IPS DF 6.9 (cell line): ENCODE data around the gene TEX52.

ENCODE experiments used
- DNase-seq: peaks from one replicate; pipeline ENCODE4 v3.0.0-alpha.2; 2013; ENCODE audit warnings: low read depth, low spot score
- H3K27ac ChIP-seq: one replicate; pipeline ENCODE4 v1.5.1; 2013; ENCODE audit warnings: low read length, control low read depth
- H3K27me3 ChIP-seq: 2 replicates; pipeline ENCODE4 v1.6.1; 2013; ENCODE audit warnings: mild to moderate bottlenecking, low read length; ENCODE audit not compliant: control insufficient read depth, insufficient read depth
- H3K36me3 ChIP-seq: 2 replicates; pipeline ENCODE4 v1.6.1; 2013; ENCODE audit warnings: low read length; ENCODE audit not compliant: control insufficient read depth, insufficient read depth
- H3K4me1 ChIP-seq: 2 replicates; pipeline ENCODE4 v1.6.1; 2013; ENCODE audit warnings: low read length; ENCODE audit not compliant: control insufficient read depth, insufficient read depth
- H3K4me3 ChIP-seq: 2 replicates; pipeline ENCODE4 v1.5.1; 2013; ENCODE audit warnings: mild to moderate bottlenecking, low read length
- H3K9me3 ChIP-seq: 2 replicates; pipeline ENCODE4 v1.6.1; 2013; ENCODE audit warnings: low read length, inconsistent platforms; ENCODE audit not compliant: control insufficient read depth, insufficient read depth
- WGBS: extraction: QIAGEN DNeasy Blood & Tissue Kit; methylation state at CpG from one replicate; pipeline ENCODE4 v1.1.7; 2013; ENCODE audit warnings: mixed read lengths, missing lambda C conversion rate; ENCODE audit not compliant: insufficient read length, insufficient coverage; 5-methylcytosine and 5-hydroxymethylcytosine counted together

TEX52 gene

DNA sequence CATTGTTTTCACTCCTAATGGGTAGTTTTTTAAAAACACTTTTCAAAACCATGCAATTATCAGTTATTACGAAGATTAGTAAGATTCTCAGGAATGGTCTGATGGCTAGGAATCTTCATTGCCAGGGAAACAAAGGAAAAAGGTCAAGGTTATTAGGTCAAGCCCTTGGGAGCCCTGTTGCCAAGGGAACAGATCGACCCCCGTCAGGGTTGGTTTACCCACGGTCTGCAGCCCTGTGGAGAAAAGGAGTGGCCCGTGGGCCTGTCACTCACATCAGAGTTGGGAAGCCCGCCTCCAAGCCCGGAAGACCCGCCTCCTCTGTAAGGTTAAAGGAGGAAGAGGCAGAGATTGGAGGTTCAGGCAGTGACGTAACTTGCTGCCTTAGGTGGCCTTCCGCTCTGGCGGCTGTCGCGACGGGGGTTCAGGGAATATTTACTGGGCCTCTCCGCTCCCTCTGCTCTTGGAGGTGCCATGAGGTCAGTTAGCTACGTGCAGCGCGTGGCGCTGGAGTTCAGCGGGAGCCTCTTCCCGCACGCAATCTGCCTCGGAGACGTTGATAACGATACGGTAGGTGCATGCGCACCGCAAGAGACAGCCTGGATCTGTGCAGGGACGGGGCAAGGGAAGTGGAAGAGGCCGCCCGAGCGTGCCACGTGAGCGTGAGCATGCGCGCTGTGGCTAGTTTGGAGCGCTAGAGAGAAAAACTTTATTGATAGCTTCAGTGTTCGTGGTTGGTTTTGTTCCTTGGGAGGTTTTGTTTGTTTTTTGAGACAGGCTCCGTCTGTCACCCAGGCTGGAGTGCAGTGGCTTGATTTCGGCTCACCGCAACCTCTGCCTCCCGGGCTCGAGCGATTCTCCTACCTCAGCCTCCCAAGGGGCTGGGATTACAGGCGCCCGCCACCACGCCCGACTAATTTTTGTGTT lies 44.3 kb downstream of the TEX52 start, which contains the start of gene ITFG2:
Gene ITFG2, plus strand, starts transcription at position 379 of the 924 bp plus-strand sequence. Its CDS starts 93 bp downstream, at position 472.
- DNase-seq: peak; percentile 99
- H3K27ac ChIP-seq: no peak within 1 kb of the TSS
- no peaks in the 10 kb centered on the region for H3K4me1 ChIP-seq
- no CpG with 5 or more reads among the region's 48 CpGs for WGBS
- H3K4me3 ChIP-seq: peak within 1 kb of the TSS; percentile 57; the same call in 1 of the 2 replicates
- no peaks in the 10 kb centered on the region for H3K27me3 ChIP-seq
- H3K9me3 ChIP-seq: no peaks in the 10 kb centered on the region
- H3K36me3 ChIP-seq: no peaks in the 10 kb centered on the region; the same call in 1 of the 2 replicates

DNA sequence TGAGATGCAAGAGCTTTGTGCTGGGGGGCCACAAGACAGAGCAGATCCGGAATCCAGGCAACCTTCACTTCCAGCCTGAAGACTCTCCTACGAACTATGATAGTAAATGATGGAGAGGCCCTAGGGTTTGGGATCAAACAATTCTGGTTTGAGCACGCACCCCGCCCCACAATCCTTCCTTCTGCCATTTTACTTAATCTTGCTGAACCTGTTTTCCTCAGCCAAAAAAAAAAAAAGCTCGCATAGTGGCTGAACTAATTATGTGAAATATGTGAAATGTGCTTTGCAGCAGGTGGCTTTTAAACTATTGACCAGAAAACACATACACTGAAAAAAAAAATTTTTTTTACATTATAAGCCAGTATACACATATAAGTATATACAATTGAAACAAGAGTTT lies 45.0 kb downstream of the TEX52 start:
- DNase-seq: no peak
- Histone ChIP-seq H3K4me1 (no peaks in the 10 kb centered on the region), H3K4me3 (no peak overlapping the region), H3K27ac (no peak overlapping the region), H3K9me3 (no peaks in the 10 kb centered on the region), H3K36me3 (no peaks in the 10 kb centered on the region; the same call in 1 of the 2 replicates), H3K27me3 (no peaks in the 10 kb centered on the region)
- no CpG with 5 or more reads among the region's 5 CpGs for WGBS

DNA sequence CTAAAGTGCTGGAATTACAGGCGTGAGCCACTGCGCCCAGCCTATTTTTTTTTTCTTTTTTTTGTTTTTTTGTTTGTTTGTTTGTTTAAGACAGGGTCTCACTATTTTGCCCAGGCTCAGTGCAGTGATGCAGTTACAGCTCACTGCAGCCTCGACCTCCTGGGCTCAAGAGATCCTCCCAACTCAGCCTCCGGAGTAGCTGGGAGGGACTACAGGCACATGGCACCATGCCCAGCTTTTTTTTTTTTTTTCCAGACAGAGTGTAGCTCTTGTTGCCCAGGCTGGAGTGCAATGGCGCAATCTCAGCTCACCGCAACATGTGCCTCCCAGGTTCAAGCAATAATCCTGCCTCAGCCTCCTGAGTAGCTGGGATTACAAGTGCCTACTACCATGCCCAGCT lies 50.1 kb downstream of the TEX52 start:
- Histone ChIP-seq H3K27me3 (no peaks in the 10 kb centered on the region), H3K9me3 (no peaks in the 10 kb centered on the region), H3K4me3 (no peak overlapping the region), H3K4me1 (no peaks in the 10 kb centered on the region), H3K36me3 (peaks cover 25% of the 10 kb centered on the region), H3K27ac (no peak overlapping the region)
- WGBS: no CpG with 5 or more reads among the region's 6 CpGs
- no peak for DNase-seq

DNA sequence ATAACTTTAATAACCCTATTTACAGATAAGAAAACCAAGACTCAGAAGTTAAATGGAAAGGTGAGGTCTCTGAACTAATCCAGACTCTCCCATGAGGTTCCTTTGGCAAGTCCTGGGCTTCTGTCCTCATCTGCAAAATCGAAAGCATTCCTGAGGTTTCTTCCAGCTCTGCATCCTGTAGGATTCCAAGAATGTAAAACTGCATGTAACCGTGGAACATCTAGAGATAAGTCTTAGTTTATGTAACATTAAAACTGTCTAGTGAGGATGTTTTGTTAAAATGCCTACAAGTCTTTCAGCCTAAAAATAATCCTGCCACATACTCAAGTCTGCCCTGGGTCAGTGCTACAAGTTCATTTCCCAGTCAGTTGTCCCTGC lies 51.7 kb downstream of the TEX52 start:
- H3K36me3 ChIP-seq: peaks cover 39% of the 10 kb centered on the region
- no peak for DNase-seq
- no peaks in the 10 kb centered on the region for H3K27me3 ChIP-seq
- WGBS: no CpG with 5 or more reads among the region's 2 CpGs
- H3K4me1 ChIP-seq: no peaks in the 10 kb centered on the region
- H3K9me3 ChIP-seq: no peaks in the 10 kb centered on the region
- no peak overlapping the region for H3K4me3 ChIP-seq
- no peak overlapping the region for H3K27ac ChIP-seq

DNA sequence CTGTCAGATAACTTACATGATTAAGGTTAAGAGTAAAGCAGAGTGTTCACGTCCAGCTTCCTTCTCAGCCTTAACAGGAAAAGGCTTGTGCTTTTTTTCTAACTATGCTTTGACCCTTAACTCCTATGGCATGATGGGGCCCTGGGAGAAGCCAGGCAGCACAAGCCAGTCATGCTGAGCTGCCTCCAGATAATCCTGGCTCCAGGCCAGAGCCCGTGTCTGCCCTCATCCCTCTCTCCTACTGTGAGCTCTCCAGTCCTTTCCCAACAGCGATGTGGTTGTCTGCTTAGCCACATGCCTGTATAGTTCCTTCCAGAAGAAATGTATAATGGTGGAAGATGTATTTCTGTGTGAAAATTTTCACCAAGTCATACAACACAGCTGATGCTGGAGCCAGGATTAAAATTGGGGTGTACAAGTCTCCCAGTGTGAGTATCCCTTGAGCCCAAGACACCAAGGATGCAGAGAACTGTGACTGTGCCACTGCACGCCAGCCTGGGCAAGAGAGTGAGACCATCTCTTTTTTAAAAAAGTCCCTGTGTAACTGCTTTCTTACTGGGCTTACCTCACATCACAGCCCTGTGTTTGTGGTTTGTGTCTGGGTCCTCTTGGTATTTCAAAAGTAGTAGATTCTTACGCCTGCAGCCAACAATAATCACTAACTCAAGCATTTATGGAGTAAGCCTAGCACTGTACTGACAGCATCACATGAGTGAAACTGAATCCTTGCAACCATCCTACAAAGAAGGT lies 52.3 kb downstream of the TEX52 start:
- H3K36me3 ChIP-seq: peaks cover 44% of the 10 kb centered on the region
- no peaks in the 10 kb centered on the region for H3K9me3 ChIP-seq
- H3K4me1 ChIP-seq: no peaks in the 10 kb centered on the region
- WGBS: no CpG with 5 or more reads among the region's 5 CpGs
- DNase-seq: no peak
- H3K27me3 ChIP-seq: no peaks in the 10 kb centered on the region
- H3K27ac ChIP-seq: no peak overlapping the region
- no peak overlapping the region for H3K4me3 ChIP-seq

DNA sequence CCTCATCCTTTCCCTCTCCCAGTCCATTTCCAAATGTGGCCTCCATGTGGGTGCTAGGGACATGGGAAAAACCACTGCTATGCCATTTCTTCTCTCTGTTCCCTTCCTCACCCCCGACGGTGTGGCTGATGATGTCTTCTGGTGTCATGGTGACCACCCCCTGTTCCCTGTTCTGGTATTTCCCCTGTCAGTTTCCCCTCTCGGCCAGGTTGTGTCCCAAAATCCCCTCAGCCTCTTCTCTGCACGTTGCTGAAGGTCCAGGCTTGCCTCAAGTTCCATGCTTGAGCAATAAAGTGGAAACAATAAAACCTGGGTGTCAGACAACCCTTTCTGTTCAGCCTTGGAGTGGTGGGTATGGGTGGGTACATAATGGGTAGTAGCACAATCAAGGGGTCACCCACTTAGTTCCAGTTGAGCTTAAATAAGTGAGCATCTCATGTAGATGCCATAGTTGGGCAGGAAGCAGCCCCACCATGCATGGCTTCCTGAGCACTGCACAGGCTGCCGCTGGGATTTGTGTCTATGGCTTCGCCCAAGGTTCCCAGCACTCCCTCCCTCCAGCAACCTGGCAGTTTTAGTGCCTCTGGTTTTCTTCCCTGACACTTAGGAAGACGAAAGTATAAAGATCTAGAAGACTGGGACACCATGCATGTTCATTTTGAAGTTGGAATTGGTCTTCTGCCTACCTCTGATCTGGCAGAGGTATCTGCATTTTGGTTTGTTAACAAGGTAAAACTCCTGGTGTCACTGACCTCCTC lies 53.0 kb downstream of the TEX52 start:
- peaks cover 52% of the 10 kb centered on the region for H3K36me3 ChIP-seq
- DNase-seq: no peak
- H3K9me3 ChIP-seq: no peaks in the 10 kb centered on the region
- H3K4me1 ChIP-seq: no peaks in the 10 kb centered on the region
- WGBS: no CpG with 5 or more reads among the region's 7 CpGs
- H3K4me3 ChIP-seq: no peak overlapping the region
- H3K27ac ChIP-seq: no peak overlapping the region
- H3K27me3 ChIP-seq: no peaks in the 10 kb centered on the region

DNA sequence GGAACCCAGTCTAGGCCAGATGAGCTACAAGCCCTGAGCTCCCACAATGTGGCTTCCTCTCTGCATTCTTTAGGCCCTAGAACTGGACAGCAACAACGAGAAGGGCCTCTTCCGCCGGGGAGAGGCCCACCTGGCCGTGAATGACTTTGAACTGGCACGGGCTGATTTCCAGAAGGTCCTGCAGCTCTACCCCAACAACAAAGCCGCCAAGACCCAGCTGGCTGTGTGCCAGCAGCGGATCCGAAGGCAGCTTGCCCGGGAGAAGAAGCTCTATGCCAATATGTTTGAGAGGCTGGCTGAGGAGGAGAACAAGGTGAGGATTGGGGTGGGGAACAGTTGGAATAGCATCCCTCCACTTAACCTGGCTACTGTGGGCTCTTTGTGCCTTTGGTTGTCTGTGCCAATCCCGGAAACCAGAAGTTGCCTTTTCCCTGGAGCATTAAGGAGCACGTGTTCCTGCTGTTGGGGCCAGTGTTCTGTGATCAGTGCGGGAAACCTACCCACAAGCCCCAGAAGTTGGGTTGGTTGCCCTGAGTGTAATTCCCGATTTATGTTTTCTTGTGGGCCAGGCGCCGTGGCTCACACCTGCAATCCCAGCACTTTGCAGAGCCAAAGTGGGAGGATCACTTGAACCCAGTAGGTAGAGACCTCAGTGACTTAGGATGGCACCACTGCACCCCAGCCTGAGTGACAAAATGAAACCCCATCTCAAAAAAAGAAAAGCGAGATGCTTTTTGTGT lies 55.6 kb downstream of the TEX52 start:
- no CpG with 5 or more reads among the region's 16 CpGs for WGBS
- Histone ChIP-seq H3K9me3 (no peaks in the 10 kb centered on the region), H3K4me1 (no peaks in the 10 kb centered on the region; the same call in 1 of the 2 replicates), H3K36me3 (peaks cover 64% of the 10 kb centered on the region), H3K4me3 (no peak overlapping the region), H3K27me3 (no peaks in the 10 kb centered on the region), H3K27ac (no peak overlapping the region)
- DNase-seq: no peak

DNA sequence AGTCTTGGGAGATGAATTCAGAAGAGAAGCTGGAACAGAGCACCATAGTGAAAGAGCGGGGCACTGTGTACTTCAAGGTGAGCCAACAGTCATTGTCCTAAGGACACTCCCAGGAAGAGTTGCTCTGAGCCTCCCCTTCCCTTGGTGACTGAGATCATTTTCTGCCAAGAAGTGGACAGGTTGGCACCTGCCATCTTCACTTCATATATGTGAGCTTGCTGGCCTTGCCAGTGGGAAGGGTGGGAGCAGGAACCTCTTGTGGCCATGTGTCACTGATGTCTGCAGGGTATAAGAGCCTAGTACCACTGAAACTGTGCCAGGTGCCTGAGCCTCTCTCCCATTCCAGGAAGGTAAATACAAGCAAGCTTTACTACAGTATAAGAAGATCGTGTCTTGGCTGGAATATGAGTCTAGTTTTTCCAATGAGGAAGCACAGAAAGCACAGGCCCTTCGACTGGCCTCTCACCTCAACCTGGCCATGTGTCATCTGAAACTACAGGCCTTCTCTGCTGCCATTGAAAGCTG lies 56.7 kb downstream of the TEX52 start:
- no peak for DNase-seq
- no CpG with 5 or more reads among the region's 3 CpGs for WGBS
- no peaks in the 10 kb centered on the region for H3K9me3 ChIP-seq
- H3K4me1 ChIP-seq: no peaks in the 10 kb centered on the region; the same call in 1 of the 2 replicates
- no peaks in the 10 kb centered on the region for H3K27me3 ChIP-seq
- H3K27ac ChIP-seq: no peak overlapping the region
- peaks cover 64% of the 10 kb centered on the region for H3K36me3 ChIP-seq
- no peak overlapping the region for H3K4me3 ChIP-seq
